ENCODE results near the gene IDUA. TPM values are rescaled to one million over a fixed set of nuclear protein-coding genes. Genes with fewer than 3 reads are reported as not detected.
A peak's percentile ranks its signal among the peaks of the same experiment; 100 is the strongest.

The IDUA gene
- total RNA-seq, 1 experiment from 2014 or later: 46.6 TPM

DNA sequence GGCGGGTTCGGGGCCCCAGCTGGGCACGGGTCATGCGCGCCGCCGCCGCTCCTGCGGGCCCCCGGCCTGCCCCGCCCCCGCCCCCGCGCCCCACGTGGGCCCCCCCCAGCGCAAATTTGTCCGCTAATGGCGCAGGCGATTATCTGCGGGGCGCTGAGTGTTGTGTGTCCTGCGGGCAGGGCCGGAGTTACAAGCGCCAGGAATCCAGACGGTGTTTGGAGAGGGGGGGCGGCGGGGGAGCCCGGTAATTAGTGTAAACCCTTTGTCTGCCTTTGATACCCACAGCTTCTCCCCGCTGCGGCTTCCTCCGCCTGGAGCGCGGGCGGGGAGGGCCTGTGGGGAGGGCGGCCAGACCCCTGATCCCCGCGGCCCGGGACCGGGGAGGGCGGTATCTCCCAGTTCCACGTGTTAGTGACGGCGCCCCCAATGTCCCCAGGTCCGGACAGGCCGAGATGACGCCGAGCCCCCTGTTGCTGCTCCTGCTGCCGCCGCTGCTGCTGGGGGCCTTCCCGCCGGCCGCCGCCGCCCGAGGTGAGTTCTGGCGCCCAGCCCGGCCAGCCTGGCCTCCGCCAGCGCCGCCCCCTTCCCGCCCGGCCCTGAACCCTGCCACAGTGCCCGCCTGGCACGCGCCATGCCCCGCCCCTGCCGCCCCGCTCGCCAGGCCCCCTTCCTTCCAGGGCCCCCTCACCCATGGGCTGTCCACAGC, 25.3 kb downstream of the IDUA start:
- peaks cover 25% of the 10 kb centered on the region; the same call in 1 of the 2 replicates for H3F3A ChIP-seq (ENCODE audit: insufficient read depth, low read depth)
- peak overlapping the region; percentile 86 for H3K4me2 ChIP-seq
- H3K27me3 ChIP-seq (ENCODE audit: insufficient read depth, low read depth): peaks cover 11% of the 10 kb centered on the region; the same call in 1 of the 2 replicates
- H3K79me2 ChIP-seq (ENCODE audit: low read depth): no peaks in the 10 kb centered on the region; the same call in 1 of the 2 replicates
- peak overlapping the region; percentile 86 for H2AFZ ChIP-seq
- peaks cover 2% of the 10 kb centered on the region; the same call in 1 of the 2 replicates for H4K20me1 ChIP-seq (ENCODE audit: insufficient read depth)
- peaks cover 5% of the 10 kb centered on the region; the same call in 1 of the 2 replicates for H3K4me1 ChIP-seq (replicated peaks; ENCODE audit: insufficient read depth)
- no peaks in the 10 kb centered on the region for H3K9me3 ChIP-seq (ENCODE audit: insufficient read depth, low read depth)
- TF ChIP-seq, protein P1, sequence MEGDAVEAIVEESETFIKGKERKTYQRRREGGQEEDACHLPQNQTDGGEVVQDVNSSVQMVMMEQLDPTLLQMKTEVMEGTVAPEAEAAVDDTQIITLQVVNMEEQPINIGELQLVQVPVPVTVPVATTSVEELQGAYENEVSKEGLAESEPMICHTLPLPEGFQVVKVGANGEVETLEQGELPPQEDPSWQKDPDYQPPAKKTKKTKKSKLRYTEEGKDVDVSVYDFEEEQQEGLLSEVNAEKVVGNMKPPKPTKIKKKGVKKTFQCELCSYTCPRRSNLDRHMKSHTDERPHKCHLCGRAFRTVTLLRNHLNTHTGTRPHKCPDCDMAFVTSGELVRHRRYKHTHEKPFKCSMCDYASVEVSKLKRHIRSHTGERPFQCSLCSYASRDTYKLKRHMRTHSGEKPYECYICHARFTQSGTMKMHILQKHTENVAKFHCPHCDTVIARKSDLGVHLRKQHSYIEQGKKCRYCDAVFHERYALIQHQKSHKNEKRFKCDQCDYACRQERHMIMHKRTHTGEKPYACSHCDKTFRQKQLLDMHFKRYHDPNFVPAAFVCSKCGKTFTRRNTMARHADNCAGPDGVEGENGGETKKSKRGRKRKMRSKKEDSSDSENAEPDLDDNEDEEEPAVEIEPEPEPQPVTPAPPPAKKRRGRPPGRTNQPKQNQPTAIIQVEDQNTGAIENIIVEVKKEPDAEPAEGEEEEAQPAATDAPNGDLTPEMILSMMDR (conservative IDR thresholded peaks at IDR 0.05): no peak
- no peak for TF ChIP-seq EZH2 (IDR thresholded peaks at IDR 0.05; ENCODE audit: low read depth)
- CTCF ChIA-PET: no interaction called here
- DNase-seq: peak; percentile 57 to 58
- no peaks in the 10 kb centered on the region for H3K36me3 ChIP-seq (ENCODE audit: low read depth)
- BruUV-seq (replicated peaks): no TSS peak
- POLR2A ChIA-PET (ENCODE audit: unreplicated experiment): no interaction called here
- H3K9me2 ChIP-seq (ENCODE audit: insufficient read depth): no peaks in the 10 kb centered on the region
- H3K27ac ChIP-seq: no peak overlapping the region
- H3K4me3 ChIP-seq: peak overlapping the region; percentile 68
- intact Hi-C loops (cut with micrococcal nuclease; ENCODE audit: unreplicated experiment): loop anchor here (5.0 kb wide), 2 partner anchors 235 to 335 kb away; partner anchors contain the start of genes CTBP1 and UVSSA

DNA sequence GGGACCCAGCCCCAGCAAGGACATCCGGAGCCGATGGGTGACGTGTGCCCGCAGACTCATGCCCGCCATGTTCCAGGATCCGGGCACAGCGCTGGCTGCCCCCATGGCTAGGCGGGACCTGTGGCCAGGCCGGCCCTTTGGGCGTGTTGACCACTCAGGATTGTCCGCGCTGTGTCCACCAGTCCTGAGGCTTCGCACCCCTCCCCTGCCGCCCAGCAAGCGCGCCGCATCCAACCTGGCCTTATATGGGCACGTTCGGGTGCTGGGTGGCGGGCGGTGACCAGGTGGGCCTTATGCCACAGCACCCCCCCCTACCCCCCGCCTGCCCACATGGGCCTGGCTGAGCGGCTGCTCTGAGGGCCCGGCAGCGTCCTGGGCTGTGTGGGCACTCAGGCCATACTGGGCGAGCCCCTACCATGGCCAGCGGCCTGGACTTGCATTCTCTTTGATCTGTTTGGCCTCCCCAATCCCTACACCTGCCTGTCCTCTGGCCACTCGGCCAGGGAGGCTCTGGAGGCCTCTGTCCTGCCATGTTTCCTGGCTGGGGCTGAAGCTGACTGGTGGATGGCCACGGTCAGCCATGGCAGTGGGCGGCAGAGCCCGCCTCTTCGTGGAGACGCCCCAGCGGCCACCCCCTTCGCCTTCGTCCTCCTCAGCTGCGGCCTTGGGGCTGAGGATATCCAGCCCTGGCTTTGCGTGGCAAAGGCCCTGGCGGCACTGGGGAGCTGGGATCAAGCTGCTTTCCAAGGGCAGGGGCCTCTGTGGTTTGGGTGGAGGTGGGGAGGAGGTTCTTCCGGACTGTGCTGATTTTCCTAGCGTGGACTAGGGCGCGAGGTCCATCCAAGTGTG, 26.6 kb downstream of the IDUA start:
- DNase-seq: no peak
- no peak overlapping the region for H3K4me2 ChIP-seq
- no peaks in the 10 kb centered on the region for H3K9me2 ChIP-seq (ENCODE audit: insufficient read depth)
- H2AFZ ChIP-seq: no peak overlapping the region
- intact Hi-C loops (cut with micrococcal nuclease; ENCODE audit: unreplicated experiment): loop anchor here (5.0 kb wide), 2 partner anchors 234 to 334 kb away; partner anchors contain the start of genes CTBP1 and UVSSA
- BruUV-seq (replicated peaks): no TSS peak
- peaks cover 6% of the 10 kb centered on the region; the same call in 1 of the 2 replicates for H3K27me3 ChIP-seq (ENCODE audit: insufficient read depth, low read depth)
- H3K79me2 ChIP-seq (ENCODE audit: low read depth): no peaks in the 10 kb centered on the region; the same call in 1 of the 2 replicates
- H3K27ac ChIP-seq: no peak overlapping the region
- ChIA-PET CTCF (no interaction called here), POLR2A (ENCODE audit: unreplicated experiment) (no interaction called here)
- H3F3A ChIP-seq (ENCODE audit: insufficient read depth, low read depth): peaks cover 22% of the 10 kb centered on the region; the same call in 1 of the 2 replicates
- peaks cover 2% of the 10 kb centered on the region; the same call in 1 of the 2 replicates for H4K20me1 ChIP-seq (ENCODE audit: insufficient read depth)
- H3K36me3 ChIP-seq (ENCODE audit: low read depth): no peaks in the 10 kb centered on the region
- TF ChIP-seq, protein P1 (conservative IDR thresholded peaks at IDR 0.05): no peak
- no peak for TF ChIP-seq EZH2 (IDR thresholded peaks at IDR 0.05; ENCODE audit: low read depth)
- peaks cover 5% of the 10 kb centered on the region; the same call in 1 of the 2 replicates for H3K4me1 ChIP-seq (replicated peaks; ENCODE audit: insufficient read depth)
- H3K9me3 ChIP-seq (ENCODE audit: insufficient read depth, low read depth): no peaks in the 10 kb centered on the region
- H3K4me3 ChIP-seq: no peak overlapping the region
